Middle frontal gyrus (tissue), 1 donor: ENCODE measurements around the gene VRTN.
A peak's percentile ranks its signal among the peaks of the same experiment; 100 is the strongest.
"Not testable (repeated sequence)": the region's sequence is repeated elsewhere in the genome, so short reads cannot be mapped to it uniquely, and the experiment has no call there.

ENCODE experiments used
- DNase-seq: peaks from one replicate; pipeline ENCODE4 v3.0.0-alpha.2; 2015; ENCODE audit warnings: low spot score; ENCODE audit errors: extremely low spot score

Gene VRTN

GRCh38 chr14:74348735-74349463 lies 628 bp downstream of the VRTN start:
- no peak for DNase-seq

GRCh38 chr14:74349757-74350156 lies 1.5 kb downstream of the VRTN start:
- no peak for DNase-seq

- no peak for DNase-seq
Measured at GRCh38 chr14:74350211-74350927, 2.1 kb downstream of the VRTN start.

- DNase-seq = no peak
Measured at GRCh38 chr14:74350928-74351323, 2.7 kb downstream of the VRTN start.

GRCh38 chr14:74356892-74357575 lies 8.8 kb downstream of the VRTN start:
- no peak for DNase-seq

GRCh38 chr14:74357585-74357984 lies 9.3 kb downstream of the VRTN start:
- no peak for DNase-seq

GRCh38 chr14:74358176-74358829 lies 10.0 kb downstream of the VRTN start:
- no peak for DNase-seq

GRCh38 chr14:74360163-74360562 lies 11.9 kb downstream of the VRTN start:
- DNase-seq = no peak

- peak; percentile 44 for DNase-seq
Measured at GRCh38 chr14:74362361-74362915, 14.2 kb downstream of the VRTN start.

GRCh38 chr14:74364271-74364880 lies 16.1 kb downstream of the VRTN start:
- no peak for DNase-seq

- no peak for DNase-seq
Measured at GRCh38 chr14:74368026-74368425, 19.8 kb downstream of the VRTN start.

- DNase-seq = no peak
Measured at GRCh38 chr14:74368441-74368840, 20.2 kb downstream of the VRTN start.

GRCh38 chr14:74377976-74378690 lies 29.9 kb downstream of the VRTN start:
- DNase-seq = no peak

- no peak for DNase-seq
Measured at GRCh38 chr14:74380172-74380571, 31.9 kb downstream of the VRTN start.

- DNase-seq = no peak
Measured at GRCh38 chr14:74380845-74381244, 32.6 kb downstream of the VRTN start.

- not testable (repeated sequence) for DNase-seq
Measured at GRCh38 chr14:74381571-74381970, 33.3 kb downstream of the VRTN start.

- DNase-seq = no peak
Measured at GRCh38 chr14:74382231-74382630, 34.0 kb downstream of the VRTN start.

GRCh38 chr14:74389980-74390379 lies 41.7 kb downstream of the VRTN start:
- DNase-seq = no peak

- not testable (repeated sequence) for DNase-seq
Measured at GRCh38 chr14:74390505-74390904, 42.2 kb downstream of the VRTN start.

- DNase-seq = no peak
Measured at GRCh38 chr14:74391479-74391878, 43.2 kb downstream of the VRTN start.
